Measurements from ENCODE around the gene WNT11.

- TF ChIP-seq MYC (IDR thresholded peaks at IDR 0.05; ENCODE audit: low read depth, low read length) (no peak), CTCF (IDR thresholded peaks at IDR 0.05; ENCODE audit: low read depth, low read length) (no peak), POLR2A (IDR thresholded peaks at IDR 0.05; ENCODE audit: extremely low read depth, insufficient read length) (no peak), MAX (IDR thresholded peaks at IDR 0.05; ENCODE audit: low read depth, low read length) (no peak)
These were observed 11.4 kb upstream of the WNT11 start for GRCh38 chr11:76217653-76218160.
